NCI-H146 treated with DMSO at 0.1 percent for 48 hours (cell line): ENCODE data around the gene NCMAP.
"Not testable (repeated sequence)": the region's sequence is repeated elsewhere in the genome, so short reads cannot be mapped to it uniquely, and the experiment has no call there.

ENCODE experiments used
- DNase-seq: peaks from one replicate; lab custom pipeline; 2025; ENCODE audit not compliant: unreplicated experiment; lab: John Stamatoyannopoulos, UW

The NCMAP gene

DNA sequence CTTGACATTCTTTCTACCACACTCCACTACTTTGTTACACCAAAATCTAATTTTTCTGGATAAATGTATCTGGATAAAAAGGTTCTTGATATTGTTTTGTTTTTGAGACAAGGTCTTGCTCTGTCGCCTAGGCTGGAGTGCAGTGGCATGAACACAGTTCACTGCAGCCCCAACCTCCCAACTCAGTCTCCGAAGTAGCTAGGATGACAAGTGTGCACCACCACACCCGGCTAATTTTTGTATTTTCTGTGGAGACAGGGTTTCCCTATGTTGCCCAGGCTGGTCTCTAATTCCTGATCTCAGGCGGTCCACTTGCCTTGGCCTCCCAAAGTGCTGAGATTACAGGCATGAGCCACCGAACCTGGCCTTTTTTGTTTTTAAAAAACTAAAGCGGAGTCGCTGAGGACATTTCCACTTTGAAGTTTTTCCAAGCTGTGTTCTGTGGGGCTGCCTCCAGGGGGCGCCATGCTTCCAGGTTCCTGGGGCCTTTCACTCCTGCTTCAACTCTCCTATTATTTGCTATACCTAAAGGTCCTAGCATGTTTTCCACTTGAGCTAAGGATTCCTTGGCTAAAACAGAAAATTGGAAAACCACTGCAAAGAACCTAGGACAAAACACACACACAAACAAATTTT, 14.1 kb upstream of the NCMAP start:
- no peak for DNase-seq

DNA sequence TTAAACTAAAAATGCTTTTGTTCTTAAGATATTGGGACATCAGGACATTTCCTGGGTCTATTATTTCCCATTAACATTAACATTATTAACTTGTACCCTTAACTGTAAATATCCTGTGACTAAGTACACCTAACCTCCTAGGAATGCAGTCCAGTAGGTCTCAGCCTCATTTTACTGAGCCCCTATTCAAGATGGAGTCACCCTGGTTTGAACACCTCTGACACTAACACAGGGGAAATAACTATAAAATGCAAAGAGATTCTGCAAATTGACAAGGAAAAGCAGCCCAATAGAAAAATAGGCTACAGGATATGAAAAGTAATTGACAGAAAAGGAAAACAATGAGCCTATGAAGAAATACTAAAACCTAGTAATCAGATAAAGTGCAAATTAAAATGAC, 11.6 kb upstream of the NCMAP start:
- DNase-seq, result no peak

DNA sequence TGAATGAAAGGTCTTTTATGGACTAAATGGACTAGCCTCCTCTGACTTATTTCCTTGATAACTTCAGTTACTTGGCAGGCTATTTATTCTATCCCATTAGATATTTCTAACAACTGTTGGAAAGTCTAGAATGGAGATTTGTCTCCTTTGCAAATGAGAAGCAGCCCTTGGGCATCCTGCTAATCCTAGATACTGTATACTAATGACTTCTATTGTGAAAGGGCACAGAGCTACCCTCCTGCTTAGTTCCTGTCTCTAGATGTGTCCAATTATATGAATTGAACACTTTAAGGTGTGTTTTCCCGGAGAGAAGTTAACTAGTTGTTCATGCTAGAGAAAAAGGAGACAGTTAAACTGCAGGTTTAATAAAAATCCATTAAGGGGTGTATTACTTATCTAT, 10.2 kb upstream of the NCMAP start:
- DNase-seq, result no peak

DNA sequence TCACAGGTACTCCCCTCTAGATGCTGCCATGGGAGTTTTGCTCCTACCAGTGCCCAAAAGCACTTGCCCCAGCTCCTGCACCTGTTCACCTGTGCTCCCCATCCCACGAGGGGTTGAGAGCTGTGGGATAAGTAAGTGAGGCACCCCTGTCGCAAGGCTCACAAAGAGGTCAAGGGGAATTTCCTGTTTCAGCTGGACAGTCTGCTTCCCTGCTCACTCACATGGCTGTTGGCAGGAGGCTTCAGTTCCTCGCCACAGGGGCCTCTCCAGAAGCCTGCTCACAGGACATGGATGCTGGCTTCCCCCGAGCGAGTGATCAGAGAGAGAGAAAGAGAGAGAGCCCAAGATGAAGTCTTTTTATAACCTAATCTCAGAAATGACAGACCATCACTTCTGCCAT, 8.7 kb upstream of the NCMAP start:
- DNase-seq, result no peak

DNA sequence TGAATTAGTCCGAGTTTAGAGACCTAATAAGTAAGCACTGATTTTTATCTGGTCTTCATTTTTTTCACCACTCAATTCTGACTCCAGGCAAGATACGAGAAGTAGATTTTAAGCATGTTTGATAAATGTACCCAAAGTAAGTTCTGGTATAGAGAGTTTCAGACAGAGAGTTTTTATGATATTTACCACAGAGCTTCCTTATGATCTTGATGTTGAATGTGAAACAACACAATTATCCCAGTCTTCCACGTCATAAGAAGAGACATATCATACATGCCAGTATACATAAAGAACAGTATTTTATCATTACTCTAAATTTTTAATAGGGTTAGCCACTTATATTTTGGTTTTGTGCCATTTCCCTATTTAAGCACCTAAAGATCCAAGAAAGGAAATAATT, 7.8 kb upstream of the NCMAP start:
- no peak for DNase-seq

DNA sequence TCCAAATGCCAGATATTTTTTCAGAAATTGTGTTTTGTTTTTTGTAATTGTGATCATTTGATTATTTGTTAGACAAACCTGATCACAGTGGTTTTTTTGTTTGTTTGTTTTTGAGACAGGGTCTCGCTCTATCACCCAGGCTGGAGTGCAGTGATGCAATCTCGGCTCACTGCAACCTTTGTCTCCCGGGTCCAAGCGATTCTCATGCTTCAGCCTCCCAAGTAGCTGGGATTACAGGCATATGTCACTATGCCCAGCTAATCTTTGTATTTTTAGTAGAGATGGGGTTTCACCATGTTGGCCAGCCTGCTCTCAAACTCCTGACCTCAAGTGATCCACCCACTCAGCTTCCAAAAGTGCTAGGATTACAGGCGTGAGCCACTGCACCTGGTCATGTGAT, 6.7 kb upstream of the NCMAP start:
- not testable (repeated sequence) for DNase-seq

DNA sequence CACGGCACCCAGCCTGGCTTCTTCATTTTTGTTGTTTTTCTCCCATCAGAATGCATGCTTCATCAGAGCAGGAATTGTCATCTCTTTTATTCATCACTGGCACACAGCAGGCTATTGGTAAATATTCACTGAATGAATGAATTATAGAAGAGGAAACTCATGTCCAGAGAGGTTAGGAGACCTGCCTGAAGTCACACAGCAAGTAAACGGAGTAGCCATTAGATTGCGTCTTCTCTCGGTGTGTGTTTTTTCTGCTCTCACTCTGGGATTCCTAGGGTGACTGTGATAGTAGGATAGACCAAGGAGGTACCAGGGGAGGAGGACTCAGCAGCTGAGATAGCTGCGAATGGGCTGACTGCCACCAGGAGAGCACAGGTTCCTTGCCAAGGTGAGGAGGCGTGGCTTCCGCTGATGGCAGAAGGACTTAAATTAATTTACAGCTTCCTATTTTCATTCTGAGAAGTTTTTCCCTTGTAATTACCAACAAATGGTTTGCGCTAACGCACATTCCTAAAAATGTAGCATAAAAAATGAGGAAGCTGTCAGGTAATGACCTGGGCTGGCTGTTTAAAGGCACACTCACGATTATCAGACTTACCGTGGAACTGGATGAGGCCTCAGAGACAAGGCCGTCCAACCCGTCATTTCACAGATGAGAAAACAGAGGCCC, 4.5 kb upstream of the NCMAP start:
- no peak for DNase-seq

DNA sequence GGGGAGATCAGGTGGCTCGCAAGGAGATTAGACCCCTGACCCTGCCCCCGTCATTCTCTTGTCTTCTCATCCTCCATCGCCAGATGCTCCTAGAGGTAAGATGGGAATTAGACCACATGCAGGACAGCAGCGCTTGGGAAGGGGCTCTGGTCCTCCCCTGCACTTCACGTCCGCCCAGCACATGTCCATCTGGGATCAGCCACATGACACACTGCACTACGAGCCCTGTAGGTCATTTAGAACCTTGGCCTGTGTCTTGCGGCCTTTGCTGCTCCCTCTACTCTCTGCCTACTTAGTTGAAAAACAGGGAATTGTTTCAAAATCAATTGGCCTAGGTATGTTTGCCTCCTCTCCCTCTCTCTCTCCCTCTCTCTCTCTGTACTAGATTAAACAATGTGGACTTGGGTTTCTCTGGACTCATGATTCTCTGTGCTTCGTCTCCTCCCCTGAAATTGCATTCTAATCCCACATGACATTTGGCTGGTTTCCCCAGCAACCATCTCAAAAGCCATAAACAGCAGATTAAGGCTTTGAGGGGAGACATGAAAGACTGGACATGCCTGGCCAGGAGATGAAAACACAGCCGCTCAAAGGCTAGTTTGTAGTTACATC, 3.8 kb upstream of the NCMAP start:
- no peak for DNase-seq

DNA sequence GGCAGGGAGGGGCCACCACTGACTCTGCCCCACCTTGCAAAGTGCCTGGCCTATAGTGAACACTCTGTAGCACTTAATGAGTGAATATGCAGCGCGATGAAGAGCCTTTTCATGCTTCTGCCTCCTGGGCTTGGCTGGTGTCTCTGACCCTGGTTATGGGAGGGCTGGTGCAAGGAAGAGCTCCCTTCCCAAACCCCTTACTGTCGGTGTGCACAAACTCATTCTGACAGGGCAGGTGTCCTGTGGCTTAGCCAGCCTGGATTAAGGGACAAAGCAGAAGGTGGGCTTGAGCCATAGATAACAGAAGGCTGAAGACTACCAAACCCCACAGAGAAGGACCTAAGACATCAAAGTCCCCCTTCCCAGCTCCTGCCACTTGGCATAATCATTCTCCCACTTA, 2.0 kb upstream of the NCMAP start:
- no peak for DNase-seq

DNA sequence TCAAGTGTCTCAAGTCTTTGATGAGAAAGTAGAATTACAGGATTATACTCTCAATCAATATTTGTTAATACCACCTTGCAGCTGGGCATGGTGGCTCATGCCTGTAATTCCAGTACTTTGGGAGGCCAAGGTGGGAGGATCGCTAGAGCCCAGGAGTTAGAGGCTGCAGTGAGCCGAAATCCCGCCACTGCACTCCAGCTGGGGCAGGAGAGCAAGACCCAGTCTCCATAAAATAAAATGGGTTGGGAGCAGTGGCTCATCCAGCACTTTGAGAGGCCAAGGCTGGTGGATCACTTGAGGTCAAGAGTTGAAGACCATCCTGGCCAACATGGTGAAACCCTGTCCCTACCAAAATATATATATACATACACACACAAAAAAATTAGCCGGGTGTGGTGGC, 1.2 kb upstream of the NCMAP start:
- DNase-seq, result no peak

DNA sequence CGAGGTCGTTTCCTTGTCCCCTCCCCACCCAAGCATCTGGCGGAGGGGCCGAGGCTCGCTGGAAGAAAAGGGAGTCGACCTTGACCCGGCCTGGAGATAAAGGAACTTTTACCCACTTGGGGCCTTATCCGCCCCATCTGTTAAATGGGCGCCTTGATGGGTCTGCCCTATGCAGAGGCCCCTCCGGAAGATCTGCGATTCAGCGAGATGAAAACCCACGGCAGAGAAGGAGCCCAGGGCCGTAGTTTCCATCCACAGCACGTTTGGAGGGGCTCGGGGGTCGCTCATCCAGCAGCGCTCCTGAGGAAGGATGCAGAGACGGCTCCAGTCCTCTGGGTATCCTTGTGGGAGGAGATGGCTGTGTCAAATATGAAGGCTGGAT, 518 bp downstream of the NCMAP start:
- DNase-seq, result no peak

DNA sequence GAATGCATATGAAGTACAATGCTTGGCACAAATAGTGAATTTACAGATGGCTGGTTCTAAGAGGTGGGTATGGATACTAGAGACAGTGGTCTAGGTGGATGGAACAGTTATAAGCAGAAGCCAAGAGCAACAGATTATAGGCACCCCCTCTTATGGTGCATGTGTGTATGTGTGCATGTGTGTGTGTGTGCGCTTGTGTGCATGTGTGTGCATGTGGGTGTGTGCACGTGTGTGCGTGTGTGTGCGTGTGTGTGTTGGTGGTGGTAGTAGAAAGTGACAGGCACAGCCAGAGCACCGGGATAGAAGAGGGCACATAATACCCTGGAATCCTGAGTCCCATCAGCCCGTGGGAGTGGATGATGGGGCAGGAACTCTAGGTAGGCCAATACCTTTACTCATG, 1.3 kb downstream of the NCMAP start:
- DNase-seq, result no peak

DNA sequence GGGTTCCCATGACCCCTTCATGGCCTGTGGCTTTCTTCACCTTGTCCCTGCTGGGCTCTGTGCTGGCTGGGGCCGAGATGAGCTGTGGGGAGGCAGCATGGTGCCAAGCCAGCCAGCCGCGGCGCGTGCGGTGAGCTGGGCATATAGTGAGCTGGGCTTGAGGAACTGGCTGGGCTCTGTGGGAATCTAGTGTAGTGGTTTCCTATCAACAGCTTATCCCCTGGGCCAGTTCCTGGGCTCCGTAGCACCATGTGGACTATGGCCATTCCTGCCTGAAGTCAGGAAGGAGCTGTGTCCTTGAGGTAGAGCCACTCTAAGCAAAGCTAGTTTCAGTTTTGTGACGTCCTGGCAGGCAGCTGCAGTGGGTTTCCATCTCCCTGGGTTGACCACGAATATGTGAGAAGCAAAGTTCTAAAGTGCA, 1.8 kb downstream of the NCMAP start:
- no peak for DNase-seq

DNA sequence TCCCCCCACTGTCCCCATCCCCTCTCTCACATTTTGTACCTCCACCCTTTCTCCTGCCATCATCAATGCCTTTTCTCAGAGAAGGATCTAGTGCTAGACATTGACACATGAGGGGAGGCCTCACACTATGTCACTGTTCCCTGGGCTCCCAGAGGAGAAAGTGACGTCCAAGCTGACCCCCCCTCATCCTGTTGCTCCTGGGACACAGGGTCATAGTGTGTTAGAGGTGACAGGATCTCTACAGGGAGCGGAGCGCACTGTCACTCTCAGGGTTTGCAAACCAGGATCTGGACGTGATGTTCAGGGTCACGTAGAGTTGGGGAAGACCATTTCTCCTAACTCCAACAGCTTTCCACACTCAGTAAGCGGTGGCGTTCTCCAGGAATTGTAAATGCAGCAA, 2.6 kb downstream of the NCMAP start:
- DNase-seq, result no peak

DNA sequence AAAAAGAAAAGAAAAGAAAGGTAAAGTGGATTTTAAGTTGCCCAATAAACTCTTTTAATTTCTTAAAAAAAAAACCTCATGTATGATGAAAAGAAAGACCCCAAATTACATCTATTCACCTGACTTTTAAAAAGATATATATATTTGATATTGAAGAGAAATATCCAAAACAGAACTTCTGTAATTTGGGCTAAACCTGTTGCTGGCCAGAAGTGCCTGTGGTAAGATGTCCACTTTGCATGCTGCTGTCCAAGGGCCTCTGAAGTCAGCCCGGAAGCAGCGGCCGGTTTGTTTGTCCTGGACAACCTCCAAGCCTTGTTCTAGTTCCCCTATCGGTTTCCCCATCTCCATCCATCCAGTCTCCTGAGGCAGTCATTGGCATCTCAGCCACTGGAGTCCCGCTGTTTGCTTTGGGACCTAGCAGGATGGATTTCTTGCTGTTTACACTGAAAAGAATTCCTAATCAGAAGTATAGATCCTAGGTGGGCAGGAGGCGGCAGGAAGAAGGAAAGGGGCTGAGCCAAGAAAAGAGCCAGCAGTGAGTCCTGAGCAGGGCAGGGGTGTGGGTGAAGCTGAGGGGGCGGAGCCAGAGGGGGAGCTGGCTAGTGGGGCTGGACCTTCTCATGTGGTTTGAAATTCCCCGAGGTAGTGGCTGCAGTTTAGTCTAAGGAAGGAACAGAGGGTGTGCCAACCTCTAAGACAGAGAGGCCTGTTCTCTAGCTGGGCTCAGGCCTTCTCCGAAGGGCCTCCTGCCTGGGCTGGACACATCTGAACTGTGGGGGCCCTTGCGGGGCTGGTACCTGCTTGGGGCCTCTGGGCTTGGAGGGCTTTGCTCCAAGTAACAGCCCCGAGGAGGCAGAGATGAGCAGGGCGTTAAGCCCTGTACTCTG, 3.3 kb downstream of the NCMAP start:
- peak; percentile 16 for DNase-seq

DNA sequence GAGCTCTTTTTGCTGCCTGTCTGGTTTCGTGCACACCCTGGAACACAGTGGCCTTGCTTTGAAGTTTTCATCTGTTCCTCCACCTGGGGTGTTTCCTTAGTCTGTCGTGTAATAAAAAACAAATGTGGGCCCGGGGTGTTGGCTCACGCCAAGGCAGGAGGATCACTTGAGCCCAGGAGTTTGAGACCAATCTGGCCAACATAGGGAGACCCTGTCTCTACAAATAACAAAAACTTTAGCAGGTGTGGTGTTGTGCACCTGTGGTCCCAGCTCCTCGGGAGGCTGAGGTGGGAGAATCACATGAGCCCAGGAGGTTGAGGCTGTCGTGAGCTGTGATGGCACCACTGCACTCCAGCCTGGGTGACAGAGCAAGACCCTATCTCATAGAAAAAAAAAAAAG, 4.5 kb downstream of the NCMAP start:
- DNase-seq, result no peak

DNA sequence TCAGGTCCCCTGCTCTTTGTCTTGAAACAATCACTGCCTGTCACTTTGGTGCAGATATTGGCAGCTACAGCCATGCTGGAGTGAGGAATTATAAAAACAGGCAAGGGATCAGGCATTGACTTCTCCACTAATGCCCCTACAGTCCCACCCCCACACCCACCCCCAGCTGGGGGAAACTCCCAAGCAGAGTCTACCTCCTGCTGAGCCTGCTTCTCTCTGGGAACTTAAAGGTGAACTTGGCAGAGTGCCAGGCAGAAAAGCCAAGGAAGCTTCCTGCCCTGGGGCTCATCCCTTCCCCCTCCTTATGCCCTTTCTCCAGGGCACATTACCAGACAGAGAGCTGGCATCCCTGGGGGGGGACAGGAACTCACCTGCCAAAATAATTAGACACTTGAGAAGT, 6.7 kb downstream of the NCMAP start:
- no peak for DNase-seq

DNA sequence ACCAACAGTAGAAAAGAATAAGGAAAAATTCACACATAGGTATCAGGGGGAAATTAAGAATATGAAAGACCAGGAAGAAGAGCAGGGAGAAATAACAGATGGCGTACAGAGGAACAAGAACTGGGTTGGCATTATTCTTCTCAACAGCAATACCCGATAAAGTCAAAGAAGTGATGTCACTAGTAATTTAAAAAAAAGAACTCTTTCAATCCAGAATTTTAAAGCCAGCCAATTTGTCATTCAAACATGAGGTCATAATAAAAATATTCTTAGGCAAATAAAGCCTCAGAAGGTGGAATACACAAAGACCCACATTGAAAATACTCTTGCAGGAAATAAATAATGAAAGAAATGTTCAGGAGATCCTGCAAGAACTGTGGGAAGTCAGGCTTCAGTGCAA, 8.8 kb downstream of the NCMAP start:
- DNase-seq, result no peak

DNA sequence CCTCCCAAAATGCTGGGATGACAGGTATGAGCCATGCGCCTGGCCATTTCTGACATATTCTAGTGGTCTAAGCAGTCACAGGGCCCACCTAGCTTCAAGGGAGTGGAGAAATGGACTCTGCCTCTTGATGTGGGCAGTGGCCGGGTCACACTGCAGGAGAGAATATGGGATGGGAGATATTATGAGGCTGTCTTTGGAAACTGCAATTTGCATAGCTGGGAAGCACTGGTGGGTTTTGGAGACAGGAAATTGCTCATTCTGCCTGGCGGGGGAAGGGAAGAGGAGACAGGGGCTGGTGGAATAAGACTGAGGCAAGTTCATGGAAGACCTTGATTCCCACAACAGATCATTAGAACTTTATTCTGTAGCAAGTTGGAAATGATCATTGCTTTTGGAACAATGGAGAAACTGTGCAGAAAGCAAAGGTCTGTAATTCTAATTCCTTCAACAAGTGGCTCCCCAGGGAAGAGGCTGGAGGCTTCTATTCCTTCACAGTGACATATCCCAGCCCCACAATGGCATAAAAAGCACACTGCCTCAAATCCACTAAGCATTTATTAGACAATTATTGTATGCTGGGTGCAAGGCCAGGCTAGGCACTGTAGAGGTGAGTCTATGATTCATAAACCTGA, 10.5 kb downstream of the NCMAP start:
- DNase-seq, result no peak

DNA sequence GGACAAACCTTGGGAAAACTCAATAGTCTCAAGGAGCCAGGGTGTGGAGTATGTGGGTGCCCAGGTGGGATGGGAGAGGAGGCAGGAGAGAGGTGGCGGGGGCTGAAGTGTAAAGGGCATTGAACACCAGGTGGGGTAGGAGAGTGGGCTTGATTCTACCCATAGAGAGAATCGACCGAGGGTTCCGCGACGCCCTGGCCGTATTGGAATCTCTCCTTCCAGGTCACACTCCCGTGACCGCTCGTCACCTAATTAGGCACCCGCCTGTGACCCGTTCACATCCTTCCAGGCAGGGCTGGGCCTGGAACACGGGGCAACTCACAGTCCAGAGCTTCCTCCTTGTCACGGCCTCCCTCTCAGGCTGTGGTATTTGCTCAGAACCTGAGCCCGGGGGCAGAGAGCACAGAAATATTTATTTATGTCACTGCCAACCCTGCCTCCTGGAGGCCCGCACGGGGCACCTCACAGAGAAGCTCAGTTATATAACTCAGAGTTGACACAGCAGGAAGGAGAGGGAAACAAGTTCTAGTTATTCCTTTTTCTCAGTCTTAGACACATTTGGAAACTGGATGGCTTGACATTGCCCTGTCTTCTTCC, 12.0 kb downstream of the NCMAP start:
- no peak for DNase-seq

DNA sequence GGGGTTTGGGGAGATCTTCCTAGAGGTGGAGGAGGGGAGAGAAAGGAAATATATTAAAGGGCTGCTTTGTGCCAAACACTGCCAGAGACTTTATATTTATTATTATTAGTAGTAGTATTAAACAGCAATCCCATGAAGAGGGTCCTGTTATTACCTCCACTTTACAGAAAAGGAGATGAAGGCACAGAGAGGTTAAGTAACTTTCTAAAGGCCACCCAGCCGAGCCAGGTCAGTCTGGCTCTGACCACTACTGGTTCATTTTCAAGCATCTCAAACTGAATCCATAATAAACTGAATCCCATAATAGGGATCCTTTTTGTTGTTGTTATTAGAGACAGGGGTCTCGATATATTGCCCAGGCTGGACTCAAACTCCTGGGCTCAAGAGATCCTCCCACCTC, 12.6 kb downstream of the NCMAP start:
- DNase-seq, result no peak
